HG02981 (cell line): ENCODE data around the gene PDE4D.
"Not testable (repeated sequence)": the region's sequence is repeated elsewhere in the genome, so short reads cannot be mapped to it uniquely, and the experiment has no call there.

Experiments used
- ATAC-seq: cut with Tn5 transposase; IDR thresholded peaks from one replicate; pipeline ENCODE4 v1.9.1; 2021; ENCODE audit warnings: mild to moderate bottlenecking, moderate library complexity; ENCODE audit not compliant: unreplicated experiment

Gene PDE4D

DNA sequence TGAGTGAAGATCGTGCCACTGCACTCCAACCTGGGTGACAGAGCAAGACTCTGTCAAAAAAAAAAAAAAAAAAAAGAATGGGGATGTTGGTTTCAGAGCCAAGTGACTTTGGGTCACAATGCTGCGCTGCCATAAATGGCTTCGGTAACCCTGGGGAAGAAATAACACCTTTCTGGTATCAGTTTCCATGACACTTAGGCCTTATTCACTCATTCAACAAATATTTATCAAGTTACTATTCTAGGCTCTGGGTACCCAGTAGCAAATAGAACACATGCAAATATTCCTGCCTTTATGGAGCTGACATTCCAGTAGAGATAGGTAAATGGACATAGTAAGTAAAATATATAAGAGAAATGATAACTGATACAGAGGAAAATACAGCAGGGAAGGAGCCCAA lies 454.2 kb downstream of the PDE4D start:
- no peak for ATAC-seq

DNA sequence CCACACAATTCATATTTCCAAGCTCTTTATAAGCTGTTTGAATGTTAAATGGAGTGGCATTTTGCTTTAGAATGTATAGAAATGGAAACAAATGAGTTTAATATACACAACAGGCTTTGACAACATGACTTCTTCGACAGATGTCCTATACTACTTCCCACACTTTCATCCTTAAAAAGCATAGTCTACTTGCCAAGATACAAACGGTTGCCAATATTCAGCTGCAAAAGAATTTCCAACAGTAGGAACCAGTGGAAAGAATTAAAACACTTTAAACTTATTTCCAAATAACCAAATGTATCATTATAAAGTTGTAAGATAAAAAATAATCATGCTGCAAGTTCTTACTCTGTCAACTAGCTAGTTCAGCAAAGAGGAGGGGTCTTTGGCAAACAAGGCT lies 456.4 kb downstream of the PDE4D start:
- no peak for ATAC-seq

DNA sequence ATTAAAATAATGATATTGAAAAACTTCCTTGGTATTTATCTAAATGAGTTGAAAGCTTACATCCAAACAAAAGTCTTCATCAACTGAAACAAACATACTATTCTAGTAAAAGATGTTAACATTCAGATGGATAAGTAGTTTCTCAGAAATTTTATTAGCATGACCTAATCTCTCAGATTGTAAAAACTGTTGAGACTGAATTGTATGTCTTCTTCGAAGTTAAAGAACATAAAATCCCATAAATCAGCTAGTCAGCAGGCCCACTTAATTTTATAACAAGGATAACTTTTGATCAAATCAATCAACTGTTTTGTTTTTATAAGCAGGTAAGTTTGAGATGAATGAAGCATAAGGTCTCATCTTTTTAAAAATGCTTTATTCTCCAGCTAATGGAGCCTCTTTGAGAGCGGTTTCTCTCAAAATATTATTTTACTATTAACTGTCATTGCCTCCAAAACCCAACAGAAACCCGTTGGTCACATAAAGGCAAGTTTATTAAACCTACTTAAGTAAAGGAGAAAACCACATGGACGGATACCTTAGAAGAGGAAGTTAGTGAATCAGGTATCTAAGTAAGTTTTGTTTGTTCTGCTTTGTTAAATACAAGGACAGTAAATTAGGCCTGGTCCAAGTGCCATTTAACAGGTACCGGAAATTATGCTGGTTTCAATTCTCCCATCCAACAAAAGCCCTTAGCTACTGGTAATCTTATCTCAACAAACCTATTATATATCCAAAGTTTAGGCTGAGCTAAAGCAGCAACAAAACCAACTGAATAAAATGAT lies 457.0 kb downstream of the PDE4D start:
- ATAC-seq = no peak

DNA sequence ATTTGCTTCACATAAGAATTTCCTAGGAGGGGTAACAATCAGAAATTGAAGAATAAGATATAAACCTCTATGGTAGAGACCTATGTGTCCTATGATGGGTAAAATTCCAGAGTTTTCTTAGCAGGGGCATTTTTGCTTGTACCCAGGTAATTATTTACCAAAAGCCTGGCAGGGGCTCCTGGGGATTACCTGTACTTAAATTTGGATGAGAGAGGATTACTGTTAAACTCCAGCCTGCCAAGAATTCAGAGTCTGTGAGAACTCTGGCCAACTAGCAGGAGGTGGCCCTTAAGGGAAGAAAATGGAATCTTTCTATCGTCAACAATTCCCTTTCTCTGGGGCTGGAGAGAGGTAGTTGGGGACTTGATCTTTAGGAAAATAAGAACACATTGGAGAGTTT lies 460.4 kb downstream of the PDE4D start:
- ATAC-seq = no peak

DNA sequence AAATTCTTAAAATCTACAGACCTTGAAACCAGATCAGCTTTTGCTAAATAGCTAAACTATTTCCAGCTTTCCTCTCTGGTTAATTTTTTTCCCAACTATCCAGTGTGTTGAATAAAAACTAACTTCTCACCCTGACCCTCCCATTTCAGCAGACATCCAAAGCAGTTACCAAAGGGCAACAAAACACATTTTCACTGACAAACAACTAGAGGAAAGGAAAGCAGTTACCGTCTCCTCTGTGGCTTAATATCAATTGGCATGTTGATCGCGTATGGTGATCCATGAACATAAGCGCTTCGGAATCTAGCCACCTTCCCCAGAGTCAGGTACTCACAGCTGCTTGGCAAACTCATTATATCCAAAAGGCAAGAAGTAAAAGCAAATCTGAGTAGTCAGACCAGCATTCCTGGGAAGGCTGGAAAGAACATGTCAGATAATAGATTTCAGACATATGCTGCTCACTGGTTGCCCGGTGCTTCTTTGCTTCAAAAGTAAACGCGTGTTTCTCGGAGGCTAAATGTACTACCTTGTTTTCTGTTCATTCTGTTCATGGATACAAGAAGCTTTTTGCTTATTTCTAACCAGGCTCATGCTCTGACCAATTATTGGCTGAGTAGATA lies 463.4 kb downstream of the PDE4D start:
- ATAC-seq = no peak

DNA sequence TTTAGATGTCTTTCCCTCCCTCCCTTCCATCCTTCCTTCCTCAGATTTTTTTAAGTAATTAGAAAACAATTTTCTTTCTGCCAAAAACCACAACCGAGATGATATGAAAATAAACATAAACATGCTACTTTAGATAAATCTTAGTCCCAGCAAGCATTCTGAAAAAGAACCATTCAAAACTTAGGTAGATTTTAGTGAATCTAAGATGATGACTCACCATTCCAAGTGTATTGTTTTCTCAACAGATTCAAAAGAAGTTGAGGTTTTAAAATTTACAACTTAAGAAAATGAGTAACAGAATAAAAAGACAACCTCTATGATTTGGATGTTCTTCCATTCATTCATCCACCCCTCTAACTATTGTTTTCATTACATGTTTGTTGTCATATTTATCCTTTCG lies 465.1 kb downstream of the PDE4D start:
- ATAC-seq = no peak

DNA sequence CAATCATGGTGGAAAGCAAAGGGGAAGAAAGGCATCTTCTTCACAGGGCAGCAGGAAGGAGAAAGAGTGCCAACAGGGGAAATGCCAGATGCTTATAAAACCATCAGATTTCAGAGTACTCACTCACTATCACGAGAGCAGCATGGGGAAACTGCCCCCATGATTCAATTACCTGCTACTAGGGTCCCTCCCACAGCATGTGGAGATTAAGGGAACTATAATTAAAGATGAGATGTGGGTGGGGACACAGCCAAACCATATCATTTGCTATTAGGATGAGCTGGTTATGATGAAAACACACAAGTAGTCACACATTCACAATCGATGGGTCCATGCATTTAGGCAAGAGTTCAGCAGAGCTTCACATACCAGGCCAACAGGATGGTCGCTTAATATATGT lies 469.0 kb downstream of the PDE4D start:
- ATAC-seq = no peak

DNA sequence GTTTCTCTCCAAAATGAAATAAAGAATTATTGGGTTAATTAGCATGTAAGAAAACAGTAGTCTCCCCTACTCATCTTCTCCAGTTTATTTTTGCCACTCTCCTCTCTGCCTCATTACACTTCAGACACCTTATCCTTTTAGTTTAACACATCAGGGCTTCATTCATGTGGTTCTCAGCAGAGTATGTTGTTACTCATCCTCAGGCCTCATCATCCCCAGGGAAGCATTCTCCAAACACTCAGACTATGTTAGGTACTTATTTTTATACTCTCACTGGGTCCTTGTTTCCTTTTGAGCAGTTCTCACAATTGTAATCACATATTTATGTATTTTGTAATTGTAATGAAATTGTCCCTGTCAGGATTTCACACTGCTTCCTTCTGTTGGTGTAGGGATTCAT lies 470.5 kb downstream of the PDE4D start:
- ATAC-seq = no peak

DNA sequence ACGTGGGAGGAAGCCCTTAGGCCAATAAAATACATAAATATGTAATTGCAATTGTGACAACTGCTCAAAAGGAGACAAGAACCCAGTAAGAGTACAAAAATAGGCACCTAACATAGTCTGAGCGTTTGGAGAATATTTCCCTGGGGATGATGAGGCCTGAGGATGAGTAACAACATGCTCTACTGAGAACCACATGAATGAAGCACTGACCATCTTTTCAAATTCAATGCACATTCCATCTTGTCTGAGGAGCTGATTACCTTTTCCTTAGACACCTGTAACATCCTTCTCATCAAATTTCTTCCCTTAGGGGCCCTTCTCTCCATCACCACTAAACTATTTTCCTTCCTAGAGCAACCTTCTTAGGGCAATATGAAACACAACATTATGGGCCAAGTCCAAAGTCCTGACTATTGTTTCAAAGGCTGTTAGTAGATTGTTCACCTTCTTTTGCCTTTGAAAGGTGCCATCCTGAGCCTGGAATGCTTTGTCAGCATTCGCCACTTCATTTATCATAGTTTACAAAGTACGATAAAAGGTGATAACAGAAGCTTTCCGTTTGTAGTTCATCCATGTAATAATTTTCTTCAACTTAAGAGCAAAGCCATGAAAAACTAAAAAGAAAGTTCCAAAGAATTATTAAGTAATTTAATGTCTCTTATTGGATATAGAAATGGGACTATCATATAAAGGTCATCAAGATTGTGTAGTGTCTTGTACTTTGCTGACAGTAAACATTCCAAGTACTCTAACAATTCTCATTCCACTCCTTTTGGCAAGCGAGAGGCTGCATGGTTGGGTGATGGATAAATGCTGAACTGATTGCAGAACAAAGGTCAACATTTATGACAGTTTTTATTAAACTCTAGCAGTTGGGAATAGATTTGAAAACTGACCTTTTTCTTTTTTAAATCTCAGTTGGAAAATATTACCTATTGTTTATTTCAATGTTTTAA lies 471.3 kb downstream of the PDE4D start:
- ATAC-seq = no peak

DNA sequence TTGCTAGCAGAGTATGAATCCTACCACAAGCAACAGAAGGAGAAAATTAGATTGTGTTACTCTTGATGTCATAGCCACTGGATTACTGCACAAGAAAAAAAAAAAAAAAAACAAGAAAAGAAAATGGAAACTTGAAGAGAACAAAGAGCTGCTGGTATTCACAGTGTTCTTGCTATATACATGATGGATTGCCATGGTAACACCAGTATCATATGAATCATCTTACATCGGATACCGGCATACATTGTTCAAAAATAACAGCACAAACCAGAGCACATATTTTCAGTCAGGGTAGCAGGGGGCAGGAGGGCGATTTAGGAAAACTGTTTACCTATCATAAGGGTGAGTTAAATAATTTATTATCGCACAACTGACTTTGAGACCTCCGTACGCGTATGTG lies 472.9 kb downstream of the PDE4D start:
- no peak for ATAC-seq

DNA sequence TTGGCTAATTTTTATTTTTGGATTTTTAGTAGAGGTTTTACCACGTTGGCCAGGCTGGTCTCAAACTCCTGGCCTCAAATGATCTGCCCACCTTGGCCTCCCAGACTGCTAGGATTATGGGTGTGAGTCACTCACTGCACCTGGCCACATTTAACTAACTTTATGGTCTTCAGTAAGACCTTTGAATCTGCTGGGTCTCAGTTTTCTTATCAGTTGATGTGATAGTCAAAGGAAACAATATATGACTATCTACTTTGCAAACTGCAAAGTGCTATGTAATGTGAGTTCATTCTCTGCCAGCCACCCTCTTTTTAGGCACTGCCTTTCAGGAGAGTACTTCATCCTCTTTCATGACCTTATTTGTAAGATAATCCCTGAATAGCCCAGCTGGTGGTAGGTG lies 474.7 kb downstream of the PDE4D start:
- no peak for ATAC-seq

DNA sequence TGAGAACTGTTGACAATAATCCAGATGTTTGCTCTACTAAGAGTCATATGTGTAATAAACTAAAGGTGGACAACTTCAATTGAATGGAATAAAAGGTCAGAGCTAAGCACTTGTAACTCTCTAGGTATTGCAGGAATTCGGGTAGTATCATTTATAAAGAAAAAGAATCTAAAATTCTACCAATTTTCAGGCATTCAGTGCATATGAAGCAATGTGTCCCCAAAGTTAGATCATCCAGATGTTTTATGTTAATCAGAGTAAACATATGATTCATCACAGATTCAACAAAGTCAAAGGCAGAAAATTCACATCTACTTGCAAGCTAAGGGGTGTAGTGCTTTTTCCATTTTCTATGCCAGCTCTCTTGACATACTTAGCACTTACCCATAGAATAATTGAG lies 477.1 kb downstream of the PDE4D start:
- ATAC-seq = no peak

DNA sequence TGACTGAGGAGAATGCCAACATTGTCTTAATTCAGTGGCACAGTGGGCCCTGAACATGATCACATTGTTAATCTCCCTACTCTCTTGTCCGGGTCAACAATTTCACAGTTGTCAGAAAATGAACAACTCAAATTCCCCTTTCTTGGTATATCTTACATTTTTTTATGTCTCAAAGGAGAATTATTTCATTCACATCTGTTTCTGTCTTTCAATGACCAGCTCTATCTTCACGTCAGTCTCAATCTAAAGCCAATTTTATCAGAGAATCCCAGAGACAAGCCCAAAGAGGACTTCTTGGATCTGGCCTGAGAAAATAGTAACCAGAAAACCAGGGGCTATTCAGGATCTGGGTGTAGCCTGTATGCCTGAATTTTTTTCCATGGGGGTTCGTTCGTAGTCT lies 477.5 kb downstream of the PDE4D start:
- no peak for ATAC-seq

DNA sequence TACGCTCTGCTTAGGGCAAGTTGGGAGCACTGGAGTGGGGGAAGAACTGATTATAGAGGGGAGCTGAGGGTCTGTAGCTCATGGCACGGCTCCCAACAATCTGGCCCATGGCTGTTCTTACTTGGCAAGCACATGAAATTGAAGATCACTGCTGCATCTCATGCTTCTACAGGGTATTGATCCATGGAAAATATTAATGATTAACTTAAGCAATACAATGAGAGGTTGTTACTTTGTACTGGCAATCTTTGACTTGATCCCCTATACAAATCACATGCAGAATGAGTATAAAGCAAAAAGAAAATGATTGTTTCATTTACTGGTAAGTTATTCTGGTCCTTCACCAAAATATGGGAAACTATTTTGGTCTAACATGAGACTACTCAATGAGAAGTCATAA lies 481.1 kb downstream of the PDE4D start:
- ATAC-seq = no peak

DNA sequence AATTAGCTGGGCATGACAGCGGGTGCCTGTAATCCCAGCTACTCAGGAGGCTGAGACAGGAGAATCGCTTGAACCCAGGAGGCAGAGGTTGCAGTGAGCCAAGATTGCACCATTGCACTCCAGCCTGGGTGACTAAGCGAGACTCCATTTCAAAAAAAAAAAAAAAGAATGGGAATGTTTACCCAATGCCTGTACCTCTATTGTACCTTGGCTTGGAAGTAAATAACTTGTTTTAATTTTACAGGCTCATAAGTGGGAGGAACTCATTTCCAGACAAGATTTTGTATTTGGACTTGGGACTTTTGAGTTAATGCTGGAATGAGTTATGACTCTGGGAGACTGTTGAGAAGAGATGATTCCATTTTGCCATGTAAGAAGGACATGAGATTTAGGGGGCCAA lies 484.5 kb downstream of the PDE4D start:
- ATAC-seq = not testable (repeated sequence)

DNA sequence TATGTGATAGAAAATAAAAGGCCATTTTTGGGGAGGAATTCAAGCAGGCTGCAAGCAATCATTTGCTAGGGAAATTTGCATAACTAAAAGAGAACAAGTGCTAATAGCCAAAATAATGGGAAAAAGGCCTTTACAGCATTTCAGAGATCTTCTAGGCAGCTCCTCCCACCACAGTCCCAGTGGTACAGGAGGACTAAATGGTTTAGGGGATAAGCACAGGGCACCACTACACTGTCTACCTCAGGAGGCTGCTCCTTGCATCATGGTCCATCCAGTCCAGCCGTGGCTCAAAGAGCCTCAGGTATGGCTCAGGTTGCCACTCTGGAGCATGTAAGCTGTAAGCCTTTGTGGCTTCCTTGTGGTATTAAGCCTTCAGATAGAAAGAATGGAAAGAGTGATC lies 485.6 kb downstream of the PDE4D start:
- no peak for ATAC-seq

DNA sequence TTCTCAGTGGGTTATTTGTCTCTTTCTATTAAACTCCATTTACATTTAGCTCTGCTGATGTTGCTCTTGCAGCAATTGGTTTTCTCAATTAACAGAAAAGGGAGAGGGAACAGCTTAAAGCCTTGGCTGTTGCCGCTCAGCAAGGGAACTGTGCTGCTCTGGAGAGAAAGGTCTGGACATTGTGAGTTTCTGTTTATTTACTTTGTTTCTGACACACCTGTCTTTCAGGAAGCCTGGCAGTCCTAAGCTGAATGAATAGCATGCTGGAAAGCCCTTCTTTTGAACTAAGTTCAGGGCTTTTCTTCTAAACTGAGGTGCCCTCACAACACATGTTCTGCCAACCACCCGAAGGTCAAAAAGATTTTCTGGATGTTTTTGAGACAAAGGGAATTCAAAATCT lies 491.9 kb downstream of the PDE4D start:
- no peak for ATAC-seq

DNA sequence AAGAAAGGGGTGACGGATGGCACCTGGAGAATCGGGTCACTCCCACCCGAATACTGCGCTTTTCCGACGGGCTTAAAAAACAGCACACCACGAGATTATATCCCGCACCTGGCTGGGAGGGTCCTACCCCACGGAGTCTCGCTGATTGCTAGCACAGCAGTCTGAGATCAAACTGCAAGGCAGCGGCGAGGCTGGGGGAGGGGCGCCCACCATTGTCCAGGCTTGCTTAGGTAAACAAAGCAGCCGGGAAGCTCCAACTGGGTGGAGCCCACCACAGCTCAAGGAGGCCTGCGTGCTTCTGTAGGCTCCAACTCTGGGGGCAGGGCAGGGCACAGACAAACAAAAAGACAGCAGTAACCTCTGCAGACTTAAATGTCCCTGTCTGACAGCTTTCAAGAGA lies 498.6 kb downstream of the PDE4D start:
- not testable (repeated sequence) for ATAC-seq

DNA sequence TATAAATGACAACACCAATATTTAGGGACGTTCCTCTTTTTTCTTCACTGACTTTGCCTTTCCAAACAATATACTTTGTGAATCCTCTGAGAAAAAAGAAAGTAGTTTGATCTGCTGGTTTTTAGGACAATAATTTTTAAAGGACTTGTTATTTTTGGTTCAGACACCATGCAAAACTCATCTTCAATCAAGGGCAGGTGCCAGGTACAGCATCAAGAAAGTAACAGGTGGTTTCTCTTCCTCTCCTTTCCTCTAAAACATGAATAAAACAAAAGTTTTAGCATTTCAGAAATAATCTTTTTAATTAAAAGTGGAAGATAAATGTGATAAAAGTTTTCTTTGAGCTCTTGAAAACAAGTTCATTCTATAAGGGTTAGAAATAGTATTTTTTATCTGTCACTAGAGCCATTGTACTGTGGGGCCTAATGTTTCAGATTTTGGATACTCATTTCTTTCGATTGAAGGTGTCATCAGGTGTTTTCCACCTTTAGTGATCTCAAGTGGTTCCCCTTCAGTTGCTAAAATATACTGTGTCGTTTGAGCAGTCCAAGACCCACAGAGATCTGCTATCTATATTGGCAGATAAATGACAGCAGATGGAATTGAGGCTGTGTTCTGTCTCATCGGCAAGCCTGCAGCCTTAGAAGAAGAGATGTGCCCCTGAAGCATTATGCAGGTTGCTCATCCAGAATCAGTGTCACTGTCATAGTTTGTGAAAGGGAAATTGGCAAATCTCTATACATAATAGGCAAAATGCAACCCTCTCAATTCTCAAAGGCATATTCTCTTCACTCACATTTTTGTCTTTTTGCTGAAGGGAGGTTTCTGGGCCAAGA lies 499.7 kb downstream of the PDE4D start:
- ATAC-seq = no peak

DNA sequence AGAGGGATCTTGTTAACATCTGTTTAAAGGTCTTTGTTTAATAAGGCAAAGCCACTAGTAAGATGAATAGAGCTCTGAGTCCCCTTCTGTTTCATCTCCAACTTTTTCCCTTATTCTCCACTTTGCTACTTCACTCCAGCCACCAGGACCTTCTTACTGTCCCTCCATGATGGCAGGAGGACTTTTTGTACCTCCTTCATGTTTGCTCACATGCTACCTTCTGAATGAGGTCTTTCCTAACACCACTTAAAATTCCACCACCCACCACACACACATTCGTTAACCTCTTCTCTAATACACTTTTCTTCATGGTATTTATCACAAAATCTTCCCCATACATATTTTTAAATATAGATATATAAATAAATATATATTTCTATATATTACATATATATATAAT lies 501.9 kb downstream of the PDE4D start:
- no peak for ATAC-seq

DNA sequence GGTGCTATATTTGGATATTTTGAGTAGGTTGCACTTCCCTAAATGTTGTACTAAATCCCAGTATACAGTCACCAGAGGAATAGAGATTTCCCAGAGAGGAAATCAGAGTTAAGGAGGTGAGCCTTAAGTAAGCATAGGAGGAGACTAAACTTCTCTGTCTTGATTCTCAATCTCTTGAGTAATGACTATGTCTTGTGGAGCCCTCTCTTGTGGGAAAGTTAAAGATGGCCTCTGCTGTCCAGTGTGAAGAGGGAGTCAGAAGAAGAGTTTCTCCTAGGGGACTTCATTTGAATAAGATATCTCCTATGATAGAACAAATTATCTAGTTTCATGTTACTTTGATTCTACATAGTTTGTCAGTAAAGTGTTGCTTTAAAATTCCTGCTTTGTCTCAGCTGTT lies 502.5 kb downstream of the PDE4D start:
- no peak for ATAC-seq
